Keratinocyte (primary cell): Measurements from ENCODE around the gene MICAL1. TPM values are rescaled to one million over a fixed set of nuclear protein-coding genes. Genes with fewer than 3 reads are reported as not detected.
A peak's percentile ranks its signal among the peaks of the same experiment; 100 is the strongest.

Experiments
- DNase-seq: peaks from one replicate; pipeline ENCODE4 v3.0.0-alpha.2; 2011; ENCODE audit warnings: low read depth, missing footprints, low spot score
- FAIRE-seq: peaks from 2 replicates; lab custom pipeline; 2011; peaks lifted over from hg19 to GRCh38; lab: Jason Lieb, UNC
- H2AFZ ChIP-seq: 2 replicates; pipeline ENCODE4 v1.6.0; 2012; ENCODE audit warnings: low read length, control low read depth, inconsistent platforms; ENCODE audit not compliant: control insufficient read depth
- H3K27ac ChIP-seq: 2 replicates; pipeline ENCODE4 v1.5.1; 2011; ENCODE audit warnings: low read length; ENCODE audit not compliant: control insufficient read depth, insufficient read depth
- H3K27me3 ChIP-seq: 3 replicates; pipeline ENCODE4 v1.6.0; 2011; ENCODE audit warnings: low read length; ENCODE audit not compliant: control insufficient read depth, insufficient read depth; ENCODE audit errors: extremely low read depth
- H3K36me3 ChIP-seq, 2 experiments: 2 replicates in 1 of 2; 3 replicates in 1 of 2; pipeline ENCODE4 v1.5.1; 2011; ENCODE audit warnings: low read length in 2 of 2, mild to moderate bottlenecking in 1 of 2; ENCODE audit not compliant: control insufficient read depth in 2 of 2, insufficient read depth in 2 of 2; ENCODE audit errors: extremely low read depth in 1 of 2
- H3K4me1 ChIP-seq: 3 replicates; pipeline ENCODE4 v1.5.1; 2011; ENCODE audit warnings: low read length; ENCODE audit not compliant: control insufficient read depth, insufficient read depth; ENCODE audit errors: extremely low read depth
- H3K4me2 ChIP-seq: 3 replicates; pipeline ENCODE4 v1.6.0; 2011; ENCODE audit warnings: low read depth, low read length; ENCODE audit not compliant: control insufficient read depth, insufficient read depth; ENCODE audit errors: extremely low read depth
- H3K4me3 ChIP-seq, 3 experiments: fragments of 200-600 bp in 1 of 3; sonication (generic) in 1 of 3; 2 replicates in 2 of 3; 3 replicates in 1 of 3; pipeline ENCODE4 v1.5.1; 2011 to 2016; ENCODE audit warnings: low read length in 3 of 3, mild to moderate bottlenecking in 3 of 3, control low read depth in 2 of 3, inconsistent platforms in 1 of 3, low read depth in 1 of 3, mixed read lengths in 1 of 3, mixed run types in 1 of 3, moderate library complexity in 1 of 3; ENCODE audit not compliant: control insufficient read depth in 2 of 3, insufficient read depth in 2 of 3; ENCODE audit errors: extremely low read depth in 1 of 3
- H3K79me2 ChIP-seq: 2 replicates; pipeline ENCODE4 v1.6.0; 2012; ENCODE audit warnings: low read length; ENCODE audit not compliant: control insufficient read depth, insufficient read depth
- H3K9ac ChIP-seq: 3 replicates; pipeline ENCODE4 v1.6.0; 2011; ENCODE audit warnings: low read length; ENCODE audit not compliant: control insufficient read depth, insufficient read depth; ENCODE audit errors: extremely low read depth
- H3K9me1 ChIP-seq: 3 replicates; pipeline ENCODE4 v1.6.0; 2011; ENCODE audit warnings: low read length; ENCODE audit not compliant: control insufficient read depth, insufficient read depth; ENCODE audit errors: extremely low read depth
- H3K9me3 ChIP-seq: 2 replicates; pipeline ENCODE4 v1.5.1; 2012; ENCODE audit warnings: low read depth, low read length; ENCODE audit not compliant: control insufficient read depth
- H4K20me1 ChIP-seq: 3 replicates; pipeline ENCODE4 v1.6.0; 2011; ENCODE audit warnings: low read length; ENCODE audit not compliant: control insufficient read depth, insufficient read depth; ENCODE audit errors: extremely low read depth
- CTCF ChIP-seq, 3 experiments: IDR thresholded peaks in 1 of 3; conservative IDR thresholded peaks in 1 of 3; optimal IDR thresholded peaks in 1 of 3; 2 replicates in 2 of 3; 3 replicates in 1 of 3; pipeline versions ENCODE3 to v1.5.1; 2011; ENCODE audit warnings: low read length in 3 of 3, mild to moderate bottlenecking in 3 of 3, moderate library complexity in 2 of 3, control low read depth in 1 of 3, inconsistent platforms in 1 of 3; ENCODE audit not compliant: insufficient read depth in 2 of 3; ENCODE audit errors: extremely low read depth in 1 of 3
- EZH2 ChIP-seq: IDR thresholded peaks from one replicate; pipeline ENCODE4 v1.6.1; 2012; ENCODE audit warnings: inconsistent platforms, mild to moderate bottlenecking, low read length, moderate library complexity
- dilution Hi-C: fragments of 300-500 bp; cut with MboI; formaldehyde crosslinking; loops from one replicate; pipeline ENCODE4 v1.7.0; 2020; ENCODE audit warnings: low sequenced_read_pairs; ENCODE audit not compliant: extremely low pct_ligation_motif_present
- polyA plus RNA-seq, 5 experiments: library from polyadenylated mRNA; depleted of rRNA in 3 of 5; stranded (reverse) in 3 of 5; stranded (forward) in 1 of 5; unstranded in 1 of 5; fragments of >200 nt; gene quantifications; 1 replicate in 1 of 5; 2 replicates in 3 of 5; 3 replicates in 1 of 5; pipeline versions ENCODE4 v1.2.1 to v1.2.3, GENCODE V29; 2011 to 2012; ENCODE audit warnings: missing spikeins in 2 of 5, low read depth in 1 of 5, low replicate concordance in 1 of 5

MICAL1 gene
- polyA plus RNA-seq, 1 donor (not counting 4 experiments of a cell fraction or from before 2014, with no cell fraction given): 25.6 TPM

DNA sequence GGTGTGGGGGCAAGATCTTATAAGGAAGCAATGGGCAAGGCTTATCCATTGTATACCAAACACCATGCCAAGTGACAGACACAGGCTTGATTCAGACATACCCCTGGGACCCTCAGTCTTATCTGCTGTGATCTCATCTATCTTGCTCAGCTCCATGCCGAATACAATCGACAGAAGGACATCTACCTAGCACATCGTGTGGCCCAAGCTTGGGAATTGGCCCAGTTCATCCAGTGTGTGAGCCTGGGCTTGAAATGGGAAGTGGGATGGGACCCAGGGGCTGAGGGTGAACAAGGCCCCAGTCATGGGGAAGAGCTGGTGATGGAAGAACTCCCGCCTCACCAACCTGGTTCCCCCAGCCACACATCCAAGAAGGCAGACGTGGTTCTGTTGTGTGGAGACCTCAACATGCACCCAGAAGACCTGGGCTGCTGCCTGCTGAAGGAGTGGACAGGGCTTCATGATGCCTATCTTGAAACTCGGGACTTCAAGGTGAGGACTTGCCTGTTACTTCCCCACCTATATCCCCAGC is 13.1 kb downstream of the MICAL1 start:
- DNase-seq (no peak), FAIRE-seq (no peak)
- no peaks in the 10 kb centered on the region for H3K27me3 ChIP-seq
- H3K9ac ChIP-seq: no peak overlapping the region
- dilution Hi-C loops: no loop called here
- no peak overlapping the region for H2AFZ ChIP-seq
- H3K79me2 ChIP-seq: peaks cover 2% of the 10 kb centered on the region
- H3K4me1 ChIP-seq: peaks cover 17% of the 10 kb centered on the region
- no peak for TF ChIP-seq EZH2
- TF ChIP-seq CTCF (optimal IDR thresholded peaks at IDR 0.05 in 1 of 3, IDR thresholded peaks at IDR 0.05 in 1 of 3, conservative IDR thresholded peaks at IDR 0.05 in 1 of 3; ENCODE audit: extremely low read depth in 1 of 3, insufficient read depth in 2 of 3, low read length in 3 of 3): no peak
- no peaks in the 10 kb centered on the region for H3K9me3 ChIP-seq
- no peaks in the 10 kb centered on the region for H4K20me1 ChIP-seq
- no peak overlapping the region for H3K27ac ChIP-seq
- peak overlapping the region; percentile 89 for H3K4me2 ChIP-seq
- H3K36me3 ChIP-seq: peaks cover 26 to 46% of the 10 kb centered on the region in 2 experiments
- H3K9me1 ChIP-seq: peaks cover 2% of the 10 kb centered on the region
- no peak overlapping the region for H3K4me3 ChIP-seq

DNA sequence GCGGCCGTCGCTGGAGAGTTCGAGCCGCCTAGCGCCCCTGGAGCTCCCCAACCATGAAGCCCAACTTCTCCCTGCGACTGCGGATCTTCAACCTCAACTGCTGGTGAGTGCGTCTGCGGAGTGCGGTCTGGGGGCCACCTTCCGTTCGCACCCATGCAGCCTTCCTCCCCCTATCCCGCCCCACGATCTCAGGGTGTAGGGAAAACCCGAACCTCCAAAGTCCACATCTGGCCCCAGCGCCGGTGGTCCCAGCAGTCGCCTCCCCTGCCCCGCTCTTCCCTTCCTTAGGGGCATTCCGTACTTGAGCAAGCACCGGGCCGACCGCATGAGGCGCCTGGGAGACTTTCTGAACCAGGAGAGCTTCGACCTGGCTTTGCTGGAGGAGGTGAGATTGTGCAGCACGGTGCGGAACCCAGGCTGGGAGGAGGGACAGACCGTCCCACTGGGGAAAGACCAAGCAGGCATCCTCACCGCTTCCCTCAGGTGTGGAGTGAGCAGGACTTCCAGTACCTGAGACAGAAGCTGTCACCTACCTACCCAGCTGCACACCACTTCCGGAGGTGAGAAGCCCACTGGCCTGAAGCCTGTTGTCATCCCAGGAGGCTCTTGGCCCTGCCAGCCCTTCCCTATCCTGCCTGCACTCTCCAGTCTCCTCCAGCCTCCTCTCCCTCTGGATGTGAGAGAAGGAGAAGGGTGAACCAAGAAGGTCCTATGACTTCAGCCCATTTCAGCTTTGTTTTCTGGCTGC is 14.3 kb downstream of the MICAL1 start:
- no peaks in the 10 kb centered on the region for H3K9me3 ChIP-seq
- dilution Hi-C loops: no loop called here
- peaks cover 20 to 38% of the 10 kb centered on the region in 2 experiments for H3K36me3 ChIP-seq
- H3K9me1 ChIP-seq: peaks cover 2% of the 10 kb centered on the region
- TF ChIP-seq EZH2 (no peak), CTCF (optimal IDR thresholded peaks at IDR 0.05 in 1 of 3, IDR thresholded peaks at IDR 0.05 in 1 of 3, conservative IDR thresholded peaks at IDR 0.05 in 1 of 3; ENCODE audit: extremely low read depth in 1 of 3, insufficient read depth in 2 of 3, low read length in 3 of 3) (peak in 2 of 3 experiments; percentile 30 to 32)
- peak overlapping the region; percentile 89 for H3K4me2 ChIP-seq
- DNase-seq (no peak), FAIRE-seq (no peak)
- H2AFZ ChIP-seq: peak overlapping the region; percentile 88
- peak overlapping the region; percentile 84 for H3K27ac ChIP-seq
- H3K9ac ChIP-seq: peak overlapping the region; percentile 92
- peak overlapping the region; percentile 68 to 78 (median 74) for H3K4me3 ChIP-seq
- no peaks in the 10 kb centered on the region for H4K20me1 ChIP-seq
- H3K27me3 ChIP-seq: no peaks in the 10 kb centered on the region
- peaks cover 17% of the 10 kb centered on the region for H3K4me1 ChIP-seq
- peaks cover 2% of the 10 kb centered on the region for H3K79me2 ChIP-seq
